ENCODE results near the gene VPS51.
"Not testable (repeated sequence)": the region's sequence is repeated elsewhere in the genome, so short reads cannot be mapped to it uniquely, and the experiment has no call there.

VPS51 gene

GRCh38 chr11:65116370-65117205 is 20.6 kb downstream of the VPS51 start:
- no peak for DNase-seq (ENCODE audit: low read depth, low spot score)
- H3K4me3 ChIP-seq (ENCODE audit: low read length) = peak overlapping the region; percentile 82

- DNase-seq (ENCODE audit: low read depth, low spot score) = peak; percentile 98
- peak within 1 kb of the TSS; percentile 82 for H3K4me3 ChIP-seq (ENCODE audit: low read length)
These were observed 21.4 kb downstream of the VPS51 start, which contains the start of gene ZNHIT2 for GRCh38 chr11:65117206-65118096. Gene ZNHIT2 (minus strand): TSS chr11:65117701. CDS start chr11:65117653, 48 bp downstream.

GRCh38 chr11:65118097-65118837 is 22.3 kb downstream of the VPS51 start:
- no peak for DNase-seq (ENCODE audit: low read depth, low spot score)
- peak overlapping the region; percentile 18; the same call in 1 of the 2 replicates for H3K4me3 ChIP-seq (ENCODE audit: low read length)

GRCh38 chr11:65118891-65119669 is 23.1 kb downstream of the VPS51 start:
- not testable (repeated sequence) for DNase-seq (ENCODE audit: low read depth, low spot score); H3K4me3 ChIP-seq (ENCODE audit: low read length)

- no peak overlapping the region for H3K4me3 ChIP-seq (ENCODE audit: low read length)
- DNase-seq (ENCODE audit: low read depth, low spot score) = no peak
These were observed 23.6 kb downstream of the VPS51 start for GRCh38 chr11:65119670-65119995.

- DNase-seq (ENCODE audit: low read depth, low spot score) = no peak
- peak overlapping the region; percentile 100 for H3K4me3 ChIP-seq (ENCODE audit: low read length)
These were observed 24.8 kb downstream of the VPS51 start for GRCh38 chr11:65120831-65121230.

GRCh38 chr11:65121447-65121864 is 25.4 kb downstream of the VPS51 start:
- peak overlapping the region; percentile 100 for H3K4me3 ChIP-seq (ENCODE audit: low read length)
- DNase-seq (ENCODE audit: low read depth, low spot score) = no peak

GRCh38 chr11:65121865-65122696 is 26.1 kb downstream of the VPS51 start, which contains the start of the genes FAU and MRPL49:
Gene FAU (minus strand): TSS chr11:65122134. CDS start chr11:65121813, 321 bp downstream.
Gene MRPL49 (plus strand): TSS chr11:65122321. CDS start chr11:65122347, 26 bp downstream.
- H3K4me3 ChIP-seq (ENCODE audit: low read length) = peak within 1 kb of the TSS; percentile 100
- DNase-seq (ENCODE audit: low read depth, low spot score) = peak; percentile 97

GRCh38 chr11:65124480-65125196 is 28.6 kb downstream of the VPS51 start:
- no peak overlapping the region for H3K4me3 ChIP-seq (ENCODE audit: low read length)
- no peak for DNase-seq (ENCODE audit: low read depth, low spot score)

- no peak for DNase-seq (ENCODE audit: low read depth, low spot score)
- H3K4me3 ChIP-seq (ENCODE audit: low read length) = no peak overlapping the region
These were observed 29.4 kb downstream of the VPS51 start for GRCh38 chr11:65125197-65126056.

- no peak for DNase-seq (ENCODE audit: low read depth, low spot score)
- no peak overlapping the region for H3K4me3 ChIP-seq (ENCODE audit: low read length)
These were observed 30.7 kb downstream of the VPS51 start for GRCh38 chr11:65126624-65127274.

- no peak overlapping the region for H3K4me3 ChIP-seq (ENCODE audit: low read length)
- DNase-seq (ENCODE audit: low read depth, low spot score) = no peak
These were observed 31.6 kb downstream of the VPS51 start for GRCh38 chr11:65127473-65128181.

- no peak for DNase-seq (ENCODE audit: low read depth, low spot score)
- no peak overlapping the region for H3K4me3 ChIP-seq (ENCODE audit: low read length)
These were observed 32.5 kb downstream of the VPS51 start for GRCh38 chr11:65128182-65129145.
